ENCODE measurements around the gene FOCAD. TPM values are rescaled to one million over a fixed set of nuclear protein-coding genes. Genes with fewer than 3 reads are reported as not detected.
"Not testable (repeated sequence)": the region's sequence is repeated elsewhere in the genome, so short reads cannot be mapped to it uniquely, and the experiment has no call there.

FOCAD gene
- total RNA-seq, 2 experiments from 2014 or later: 37.3 to 42.8 TPM

DNA sequence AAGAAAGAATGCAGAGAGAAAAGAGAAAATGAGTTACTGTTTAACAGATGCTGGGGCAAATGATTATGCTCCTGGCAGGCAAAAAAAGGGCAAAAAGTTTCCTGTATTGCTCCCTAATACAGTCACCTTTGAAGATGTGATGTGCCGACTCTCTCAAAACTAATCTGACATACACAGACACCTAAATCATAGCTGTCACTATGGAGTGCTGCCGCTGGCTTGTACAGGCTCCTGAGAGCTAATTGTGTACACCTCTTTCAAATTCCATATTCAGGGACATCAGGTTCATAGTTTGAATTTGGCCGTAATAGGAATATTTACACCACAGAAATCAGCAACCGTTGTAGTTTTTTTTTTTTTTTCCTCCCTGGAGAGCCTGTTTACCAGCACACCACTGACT, 12.4 kb upstream of the FOCAD start:
- ChIA-PET CTCF (interaction anchor here (1.6 kb wide), 1 partner anchor 8 kb away, joined by 3 read pairs; no protein-coding TSS in a partner anchor), POLR2A (interaction anchor here (0.5 to 3.1 kb wide), 3 partner anchors 9 to 19 kb away, joined by 3 to 9 read pairs (median 3); partner anchors contain the start of gene FOCAD)
- TF ChIP-seq, protein P1, sequence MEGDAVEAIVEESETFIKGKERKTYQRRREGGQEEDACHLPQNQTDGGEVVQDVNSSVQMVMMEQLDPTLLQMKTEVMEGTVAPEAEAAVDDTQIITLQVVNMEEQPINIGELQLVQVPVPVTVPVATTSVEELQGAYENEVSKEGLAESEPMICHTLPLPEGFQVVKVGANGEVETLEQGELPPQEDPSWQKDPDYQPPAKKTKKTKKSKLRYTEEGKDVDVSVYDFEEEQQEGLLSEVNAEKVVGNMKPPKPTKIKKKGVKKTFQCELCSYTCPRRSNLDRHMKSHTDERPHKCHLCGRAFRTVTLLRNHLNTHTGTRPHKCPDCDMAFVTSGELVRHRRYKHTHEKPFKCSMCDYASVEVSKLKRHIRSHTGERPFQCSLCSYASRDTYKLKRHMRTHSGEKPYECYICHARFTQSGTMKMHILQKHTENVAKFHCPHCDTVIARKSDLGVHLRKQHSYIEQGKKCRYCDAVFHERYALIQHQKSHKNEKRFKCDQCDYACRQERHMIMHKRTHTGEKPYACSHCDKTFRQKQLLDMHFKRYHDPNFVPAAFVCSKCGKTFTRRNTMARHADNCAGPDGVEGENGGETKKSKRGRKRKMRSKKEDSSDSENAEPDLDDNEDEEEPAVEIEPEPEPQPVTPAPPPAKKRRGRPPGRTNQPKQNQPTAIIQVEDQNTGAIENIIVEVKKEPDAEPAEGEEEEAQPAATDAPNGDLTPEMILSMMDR (IDR thresholded peaks at IDR 0.05): no peak
- ATAC-seq (no peak), DNase-seq (no peak)
- Mint-ChIP-seq H3K27ac (no peak overlapping the region), H3K36me3 (ENCODE audit: low read depth) (no peaks in the 10 kb centered on the region), H3K9me3 (no peaks in the 10 kb centered on the region), H3K4me1 (ENCODE audit: low read depth) (no peaks in the 10 kb centered on the region), H3K4me3 (no peak overlapping the region), H3K27me3 (no peaks in the 10 kb centered on the region)
- intact Hi-C loops (cut with micrococcal nuclease): no loop called here

DNA sequence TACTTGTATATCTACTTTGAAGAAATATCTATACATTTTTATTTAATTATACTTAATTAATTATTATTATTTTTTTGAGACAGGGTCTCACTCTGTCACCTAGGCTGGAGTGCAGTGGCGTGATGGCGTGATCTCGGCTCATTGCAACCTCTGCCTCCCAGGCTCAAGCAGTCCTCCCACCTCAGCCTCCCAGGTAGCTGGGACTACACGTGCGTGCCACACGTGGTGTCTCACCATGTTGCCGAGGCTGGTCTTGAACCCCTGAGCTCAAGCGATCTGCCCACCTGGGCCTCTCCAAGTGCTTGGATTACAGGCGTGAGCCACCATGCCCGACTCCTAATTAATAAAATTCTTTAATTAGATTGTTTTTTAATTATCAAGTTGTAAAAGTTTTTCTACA, 10.5 kb upstream of the FOCAD start:
- intact Hi-C loops (cut with micrococcal nuclease); H3K9me3 Mint-ChIP-seq; DNase-seq; H3K4me1 Mint-ChIP-seq (ENCODE audit: low read depth); H3K27ac Mint-ChIP-seq; H3K27me3 Mint-ChIP-seq; H3K4me3 Mint-ChIP-seq; H3K36me3 Mint-ChIP-seq (ENCODE audit: low read depth); ATAC-seq: not testable (repeated sequence)
- CTCF ChIA-PET: interaction anchor here (0.6 to 1.1 kb wide), 2 partner anchors 49 to 299 kb away, joined by 3 to 4 read pairs; no protein-coding TSS in a partner anchor
- POLR2A ChIA-PET: interaction anchor here (3.1 kb wide), 1 partner anchor 10 kb away, joined by 9 read pairs; the partner anchor contains the start of gene FOCAD

GRCh38 chr9:20681467-20681866, 2.6 kb upstream of the FOCAD start:
- POLR2A ChIA-PET: no interaction called here
- ATAC-seq (no peak), DNase-seq (no peak)
- intact Hi-C loops (cut with micrococcal nuclease): loop anchor here (5.0 kb wide), 1 partner anchor 59 kb away; the partner anchor contains the start of gene MLLT3
- CTCF ChIA-PET: no interaction called here
- no peak overlapping the region for H3K4me3 Mint-ChIP-seq
- H3K4me1 Mint-ChIP-seq (ENCODE audit: low read depth): peaks cover 14% of the 10 kb centered on the region
- H3K9me3 Mint-ChIP-seq: no peaks in the 10 kb centered on the region
- no peak overlapping the region for H3K27ac Mint-ChIP-seq
- H3K27me3 Mint-ChIP-seq: no peaks in the 10 kb centered on the region
- TF ChIP-seq, protein P1 (IDR thresholded peaks at IDR 0.05): no peak
- no peaks in the 10 kb centered on the region for H3K36me3 Mint-ChIP-seq (ENCODE audit: low read depth)

DNA sequence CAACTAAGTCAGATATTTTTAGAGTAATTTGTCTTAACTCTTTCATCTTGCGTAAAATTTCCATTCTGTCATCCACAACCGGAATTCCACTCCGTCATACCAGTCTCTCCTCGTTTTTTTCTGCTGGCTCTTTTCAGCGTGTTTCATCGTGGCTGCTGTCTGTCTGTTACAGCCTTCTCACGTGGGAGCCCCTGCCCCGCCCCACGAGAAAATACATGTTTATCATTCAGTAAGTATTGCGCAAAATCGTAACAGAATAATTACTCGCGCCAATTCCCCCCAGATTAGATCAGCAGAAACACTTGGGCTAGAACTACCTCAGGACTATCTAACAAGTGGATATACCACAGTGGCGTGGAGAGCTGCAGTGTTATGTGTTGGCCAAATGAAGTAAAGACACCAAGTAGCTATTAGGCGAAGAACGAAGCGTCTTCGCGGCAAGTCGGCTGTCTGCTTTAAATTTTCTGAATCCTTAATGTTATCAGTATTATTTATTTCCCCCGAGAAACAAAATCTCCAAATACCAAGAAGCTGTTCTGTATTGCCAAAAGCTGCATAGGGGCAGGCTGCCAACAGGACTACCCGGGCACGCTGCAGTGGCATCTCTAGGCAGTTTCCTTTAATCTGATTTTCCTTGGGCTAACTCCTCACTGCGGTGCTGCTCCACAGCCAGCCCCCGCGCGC, 566 bp upstream of the FOCAD start:
- peak overlapping the region; percentile 92 for H3K4me3 Mint-ChIP-seq
- CTCF ChIA-PET: interaction anchor here (1.0 to 2.1 kb wide), 6 partner anchors 8 to 258 kb away, joined by 3 to 16 read pairs (median 4); partner anchors contain the start of gene MLLT3
- POLR2A ChIA-PET: interaction anchor here (0.7 to 2.4 kb wide), 9 partner anchors 11 to 475 kb away, joined by 3 to 19 read pairs (median 5); partner anchors contain the start of gene MLLT3
- H3K27me3 Mint-ChIP-seq: no peaks in the 10 kb centered on the region
- DNase-seq: peak; percentile 65
- peak overlapping the region; percentile 81 for H3K27ac Mint-ChIP-seq
- peaks cover 18% of the 10 kb centered on the region for H3K4me1 Mint-ChIP-seq (ENCODE audit: low read depth)
- no peaks in the 10 kb centered on the region for H3K36me3 Mint-ChIP-seq (ENCODE audit: low read depth)
- TF ChIP-seq, protein P1 (IDR thresholded peaks at IDR 0.05): no peak
- ATAC-seq: peak; percentile 6
- intact Hi-C loops (cut with micrococcal nuclease): loop anchor here (5.0 kb wide), 1 partner anchor 61 kb away; the partner anchor contains the start of gene MLLT3
- no peaks in the 10 kb centered on the region for H3K9me3 Mint-ChIP-seq

GRCh38 chr9:20684875-20685696, 1.0 kb downstream of the FOCAD start:
- TF ChIP-seq, protein P1 (IDR thresholded peaks at IDR 0.05): no peak
- Mint-ChIP-seq H3K27ac (peak overlapping the region; percentile 81), H3K27me3 (no peaks in the 10 kb centered on the region), H3K36me3 (ENCODE audit: low read depth) (no peaks in the 10 kb centered on the region), H3K4me1 (ENCODE audit: low read depth) (peaks cover 18% of the 10 kb centered on the region), H3K4me3 (peak overlapping the region; percentile 92), H3K9me3 (no peaks in the 10 kb centered on the region)
- ChIA-PET CTCF (interaction anchor here (1.0 to 2.1 kb wide), 6 partner anchors 9 to 328 kb away, joined by 3 to 16 read pairs (median 4); partner anchors contain the start of gene MLLT3), POLR2A (interaction anchor here (0.6 to 2.4 kb wide), 12 partner anchors 12 to 476 kb away, joined by 3 to 19 read pairs (median 4); partner anchors contain the start of gene MLLT3)
- DNase-seq: no peak
- intact Hi-C loops (cut with micrococcal nuclease): loop anchor here (5.0 kb wide), 1 partner anchor 63 kb away; the partner anchor contains the start of gene MLLT3
- ATAC-seq: no peak
